Inferior parietal cortex (tissue), 1 donor: ENCODE measurements around the gene KDM8.

Source experiments
- DNase-seq: peaks from one replicate; pipeline ENCODE4 v3.0.0-alpha.2; 2016; ENCODE audit errors: extremely low spot score

Gene KDM8

DNA sequence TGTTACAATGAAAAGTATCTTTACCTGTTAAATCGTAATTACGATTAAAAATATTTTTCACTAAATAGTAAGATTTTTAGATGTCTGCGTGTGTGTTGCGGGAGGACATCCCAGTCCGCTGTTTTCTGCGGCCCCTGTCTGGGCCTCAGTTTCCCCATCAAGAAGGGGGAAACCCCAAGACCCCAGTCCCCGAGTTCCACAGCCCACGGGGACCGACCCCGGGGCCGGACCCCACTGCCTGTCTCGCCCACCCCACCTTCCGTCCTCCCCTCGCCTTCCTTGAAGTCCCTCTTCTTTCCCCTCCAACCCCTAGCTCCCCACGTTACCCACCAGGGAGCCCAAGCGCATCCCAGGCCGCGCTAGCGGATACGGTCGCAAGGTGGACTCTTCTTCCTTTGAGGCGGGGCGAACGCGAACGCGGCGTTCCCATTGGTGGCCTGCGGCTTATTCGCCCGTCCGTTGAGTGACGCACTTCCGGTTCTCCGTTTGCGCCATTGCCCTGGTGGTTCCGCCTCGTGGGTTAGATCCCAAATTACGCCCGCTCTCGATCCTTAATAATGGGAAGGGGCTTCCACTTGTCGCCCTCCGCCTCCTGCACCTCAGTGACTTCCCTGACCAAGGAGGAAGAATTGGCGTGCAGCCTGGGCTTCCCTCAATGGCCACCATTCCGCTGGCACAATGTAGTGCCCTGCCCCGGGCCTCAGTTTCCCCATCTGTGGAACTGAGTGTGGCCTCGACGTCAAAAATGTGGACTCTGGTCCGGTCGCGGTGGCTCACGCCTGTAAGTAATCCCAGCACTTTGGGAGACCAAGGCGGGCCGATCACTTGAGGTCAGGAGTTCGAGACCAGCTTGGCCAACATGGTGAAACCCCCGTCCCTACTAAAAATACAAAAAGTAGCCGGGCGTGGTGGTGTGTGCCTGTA is 65.3 kb downstream of the KDM8 start, which contains the start of gene NSMCE1:
TSS of gene NSMCE1 (minus strand) at position 397 of the 924 bp plus-strand sequence. CDS start 11,202 bp downstream, outside the sequence.
- peak; percentile 97 for DNase-seq

DNA sequence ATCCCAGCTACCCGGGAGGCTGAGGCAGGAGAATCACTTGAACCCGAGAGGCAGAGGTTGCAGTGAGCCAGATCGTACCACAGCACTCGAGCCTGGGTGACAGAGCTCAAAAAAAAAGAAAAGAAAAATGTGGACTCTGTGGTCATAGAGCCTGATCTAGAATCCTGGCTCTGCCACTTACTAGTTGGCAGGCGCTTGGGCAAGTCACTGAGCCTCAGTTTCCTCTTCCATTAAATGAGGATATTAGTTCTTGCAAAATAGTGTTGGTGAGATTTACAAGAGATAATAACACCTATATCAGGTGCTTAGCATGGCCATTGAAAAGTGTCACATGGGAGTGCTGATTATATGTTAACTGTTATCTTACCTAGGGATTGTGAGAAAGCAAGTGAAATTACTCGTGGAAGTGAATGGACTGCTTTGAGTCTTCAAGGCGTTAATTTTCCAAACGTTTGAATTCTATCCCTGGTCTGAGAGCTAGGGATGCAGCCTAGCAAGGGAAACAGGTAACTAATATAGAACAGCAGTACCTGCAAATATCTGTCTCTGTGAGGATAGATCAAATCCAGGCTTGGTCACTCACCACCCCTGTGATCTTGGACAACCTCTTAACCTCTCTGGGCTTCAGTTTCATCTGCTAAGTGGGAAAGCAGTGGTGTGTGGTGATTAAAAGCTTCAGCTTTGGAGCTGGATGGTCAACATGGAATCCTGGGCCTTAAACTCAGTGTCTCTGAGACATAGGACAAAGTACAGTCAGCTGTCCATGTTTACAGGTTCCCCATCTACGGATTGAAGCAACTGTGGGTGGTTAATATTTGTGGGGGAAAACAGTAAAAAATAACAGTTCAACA is 66.2 kb downstream of the KDM8 start:
- DNase-seq, result no peak

DNA sequence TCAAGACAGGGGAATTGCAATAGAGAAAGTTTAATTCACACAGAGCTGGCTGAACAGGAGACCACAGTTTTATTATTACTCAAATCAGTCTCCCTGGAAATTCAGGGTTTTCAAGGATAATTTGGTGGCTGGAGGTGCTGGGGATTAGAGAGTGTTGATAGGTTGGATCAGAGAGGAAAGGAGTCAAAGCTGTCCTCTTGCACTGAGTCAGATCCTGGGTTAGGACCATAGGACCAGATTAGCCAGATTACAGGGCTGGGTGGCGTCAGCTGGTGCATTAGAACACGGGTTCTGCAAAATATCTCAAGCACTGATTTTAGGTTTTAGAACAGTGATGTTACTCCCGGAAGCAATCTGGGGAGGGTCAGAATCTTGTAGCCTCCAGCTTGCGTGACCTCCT is 67.0 kb downstream of the KDM8 start:
- no peak for DNase-seq
